ENCODE results near the gene DCTD.
A peak's percentile ranks its signal among the peaks of the same experiment; 100 is the strongest.

The DCTD gene

GRCh38 chr4:182925855-182926254, 8.7 kb upstream of the DCTD start (continued):
- TF ChIP-seq ZNF692 (tag by site-specific recombination; IDR thresholded peaks at IDR 0.05) = no peak
- TF ChIP-seq ZNF302 (tag by site-specific recombination; IDR thresholded peaks at IDR 0.05; ENCODE audit: low read depth) = no peak
- TF ChIP-seq ZNF138 (tag by site-specific recombination; IDR thresholded peaks at IDR 0.05; ENCODE audit: borderline replicate concordance) = no peak
- no peak for TF ChIP-seq ZNF660 (tag by site-specific recombination; IDR thresholded peaks at IDR 0.05)
- TF ChIP-seq GFI1B (tag by site-specific recombination; IDR thresholded peaks at IDR 0.05) = no peak
- TF ChIP-seq ZNF510 (tag by site-specific recombination; IDR thresholded peaks at IDR 0.05; ENCODE audit: insufficient replicate concordance) = no peak
- TF ChIP-seq ZNF791 (tag by site-specific recombination; IDR thresholded peaks at IDR 0.05) = no peak
- TF ChIP-seq ZNF473 (tag by site-specific recombination; IDR thresholded peaks at IDR 0.05) = no peak
- TF ChIP-seq REST (tag by site-specific recombination; IDR thresholded peaks at IDR 0.05) = no peak
- TF ChIP-seq IKZF3 (tag by site-specific recombination; IDR thresholded peaks at IDR 0.05) = no peak
- TF ChIP-seq ZNF132 (tag by site-specific recombination; IDR thresholded peaks at IDR 0.05; ENCODE audit: borderline replicate concordance) = no peak

GRCh38 chr4:182925298-182925757, 8.1 kb upstream of the DCTD start:
- H3K4me3 ChIP-seq (ENCODE audit: low read depth, low read length) = no peak overlapping the region
- no peaks in the 10 kb centered on the region for H3K4me1 ChIP-seq (ENCODE audit: control insufficient read depth, insufficient read depth, low read length)
- no peak overlapping the region for H3K27ac ChIP-seq (ENCODE audit: extremely low read depth, low read depth, low read length)
- H3K36me3 ChIP-seq (ENCODE audit: control insufficient read depth in 2 of 2, insufficient read depth in 1 of 2, low read length in 2 of 2) = no peaks in the 10 kb centered on the region
- ChIA-PET CTCF (interaction anchor here (0.5 to 1.9 kb wide), 20 partner anchors 9 to 1809 kb away, joined by 3 to 12 read pairs (median 3); partner anchors contain the start of gene DCTD), POLR2A (no interaction called here)
- H3K9me3 ChIP-seq (ENCODE audit: control insufficient read depth, insufficient read depth, low read depth, low read length) = no peaks in the 10 kb centered on the region
- TF ChIP-seq ZNF654 (tag by site-specific recombination; IDR thresholded peaks at IDR 0.05; ENCODE audit: low read depth) (peak; percentile 92), BCL6B (tag by site-specific recombination; IDR thresholded peaks at IDR 0.05) (no peak), REST (tag by site-specific recombination; IDR thresholded peaks at IDR 0.05) (no peak), ZNF704 (tag by site-specific recombination; IDR thresholded peaks at IDR 0.05) (no peak), ZNF138 (tag by site-specific recombination; IDR thresholded peaks at IDR 0.05; ENCODE audit: borderline replicate concordance) (no peak), ZNF561 (tag by site-specific recombination; IDR thresholded peaks at IDR 0.05; ENCODE audit: borderline replicate concordance) (peak; percentile 57; the same call in 1 of the 2 replicates), ZNF555 (tag by site-specific recombination; conservative IDR thresholded peaks at IDR 0.05) (no peak), ZNF792 (tag by site-specific recombination; IDR thresholded peaks at IDR 0.05) (no peak), PRDM1 (tag by site-specific recombination; IDR thresholded peaks at IDR 0.05) (no peak), WT1 (tag by site-specific recombination; IDR thresholded peaks at IDR 0.05) (no peak), ZSCAN5A (tag by site-specific recombination; IDR thresholded peaks at IDR 0.05) (no peak), ZIC2 (tag by site-specific recombination; IDR thresholded peaks at IDR 0.05) (no peak), TRIM28 (IDR thresholded peaks at IDR 0.05; ENCODE audit: borderline replicate concordance, low read length) (no peak), ZXDB (tag by site-specific recombination; IDR thresholded peaks at IDR 0.05) (no peak), ZNF394 (tag by site-specific recombination; IDR thresholded peaks at IDR 0.05; ENCODE audit: borderline replicate concordance) (no peak), ZNF426 (tag by site-specific recombination; IDR thresholded peaks at IDR 0.05) (no peak)
